ENCODE measurements around the gene ZBP1.

DNA sequence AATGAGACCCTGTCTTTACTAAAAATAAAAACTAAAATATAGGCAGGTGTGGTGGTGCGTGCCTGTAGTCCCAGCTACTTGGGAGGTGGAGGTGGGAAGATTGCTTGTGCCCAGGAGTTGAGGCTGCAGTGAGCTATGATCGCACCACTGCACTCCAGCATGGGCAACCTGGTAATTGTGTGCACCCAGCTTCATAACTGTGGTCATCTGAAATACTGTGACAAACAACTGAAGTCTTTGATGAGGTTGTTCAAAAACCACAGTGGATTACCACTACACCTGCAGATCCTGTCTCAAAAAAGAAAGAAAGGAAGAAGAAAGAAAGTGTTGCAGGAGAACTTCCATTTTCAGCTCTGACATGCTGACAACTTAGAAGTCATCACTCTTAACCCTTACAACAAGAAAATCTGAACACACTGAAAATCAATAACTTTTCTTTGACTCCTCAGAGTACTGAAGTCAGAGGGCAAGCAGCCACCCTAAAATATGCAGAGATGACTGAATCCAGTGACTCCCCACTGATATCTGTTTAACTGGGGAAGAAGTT, 13.8 kb upstream of the ZBP1 start:
- TF ChIP-seq, protein P1, sequence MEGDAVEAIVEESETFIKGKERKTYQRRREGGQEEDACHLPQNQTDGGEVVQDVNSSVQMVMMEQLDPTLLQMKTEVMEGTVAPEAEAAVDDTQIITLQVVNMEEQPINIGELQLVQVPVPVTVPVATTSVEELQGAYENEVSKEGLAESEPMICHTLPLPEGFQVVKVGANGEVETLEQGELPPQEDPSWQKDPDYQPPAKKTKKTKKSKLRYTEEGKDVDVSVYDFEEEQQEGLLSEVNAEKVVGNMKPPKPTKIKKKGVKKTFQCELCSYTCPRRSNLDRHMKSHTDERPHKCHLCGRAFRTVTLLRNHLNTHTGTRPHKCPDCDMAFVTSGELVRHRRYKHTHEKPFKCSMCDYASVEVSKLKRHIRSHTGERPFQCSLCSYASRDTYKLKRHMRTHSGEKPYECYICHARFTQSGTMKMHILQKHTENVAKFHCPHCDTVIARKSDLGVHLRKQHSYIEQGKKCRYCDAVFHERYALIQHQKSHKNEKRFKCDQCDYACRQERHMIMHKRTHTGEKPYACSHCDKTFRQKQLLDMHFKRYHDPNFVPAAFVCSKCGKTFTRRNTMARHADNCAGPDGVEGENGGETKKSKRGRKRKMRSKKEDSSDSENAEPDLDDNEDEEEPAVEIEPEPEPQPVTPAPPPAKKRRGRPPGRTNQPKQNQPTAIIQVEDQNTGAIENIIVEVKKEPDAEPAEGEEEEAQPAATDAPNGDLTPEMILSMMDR (IDR thresholded peaks at IDR 0.05 in 2 of 3, conservative IDR thresholded peaks at IDR 0.05 in 1 of 3; ENCODE audit: control insufficient read depth in 2 of 3, extremely low read depth in 1 of 3, insufficient read depth in 1 of 3, low read depth in 3 of 3, low read length in 3 of 3): no peak
- TF ChIP-seq CREB1 (IDR thresholded peaks at IDR 0.05; ENCODE audit: low read depth) (no peak), ZNF207 (IDR thresholded peaks at IDR 0.05; ENCODE audit: borderline replicate concordance) (no peak), POLR2A (IDR thresholded peaks at IDR 0.05; ENCODE audit: low read depth, low read length) (no peak), RFX5 (IDR thresholded peaks at IDR 0.05; ENCODE audit: low read depth, low read length) (no peak), NBN (IDR thresholded peaks at IDR 0.05) (no peak), NFYA (IDR thresholded peaks at IDR 0.05; ENCODE audit: borderline replicate concordance, low read depth, low read length) (no peak), YY1 (IDR thresholded peaks at IDR 0.05; ENCODE audit: low read depth, low read length) (no peak), EGR1 (IDR thresholded peaks at IDR 0.05; ENCODE audit: borderline replicate concordance in 1 of 2, low read depth in 2 of 2, low read length in 2 of 2) (no peak), EZH2 (IDR thresholded peaks at IDR 0.05; ENCODE audit: borderline replicate concordance, control insufficient read depth, low read depth, low read length) (no peak), TAF1 (IDR thresholded peaks at IDR 0.05; ENCODE audit: borderline replicate concordance, low read depth, low read length) (no peak), PAX8 (IDR thresholded peaks at IDR 0.05) (no peak)
- TF ChIP-seq, protein P2, sequence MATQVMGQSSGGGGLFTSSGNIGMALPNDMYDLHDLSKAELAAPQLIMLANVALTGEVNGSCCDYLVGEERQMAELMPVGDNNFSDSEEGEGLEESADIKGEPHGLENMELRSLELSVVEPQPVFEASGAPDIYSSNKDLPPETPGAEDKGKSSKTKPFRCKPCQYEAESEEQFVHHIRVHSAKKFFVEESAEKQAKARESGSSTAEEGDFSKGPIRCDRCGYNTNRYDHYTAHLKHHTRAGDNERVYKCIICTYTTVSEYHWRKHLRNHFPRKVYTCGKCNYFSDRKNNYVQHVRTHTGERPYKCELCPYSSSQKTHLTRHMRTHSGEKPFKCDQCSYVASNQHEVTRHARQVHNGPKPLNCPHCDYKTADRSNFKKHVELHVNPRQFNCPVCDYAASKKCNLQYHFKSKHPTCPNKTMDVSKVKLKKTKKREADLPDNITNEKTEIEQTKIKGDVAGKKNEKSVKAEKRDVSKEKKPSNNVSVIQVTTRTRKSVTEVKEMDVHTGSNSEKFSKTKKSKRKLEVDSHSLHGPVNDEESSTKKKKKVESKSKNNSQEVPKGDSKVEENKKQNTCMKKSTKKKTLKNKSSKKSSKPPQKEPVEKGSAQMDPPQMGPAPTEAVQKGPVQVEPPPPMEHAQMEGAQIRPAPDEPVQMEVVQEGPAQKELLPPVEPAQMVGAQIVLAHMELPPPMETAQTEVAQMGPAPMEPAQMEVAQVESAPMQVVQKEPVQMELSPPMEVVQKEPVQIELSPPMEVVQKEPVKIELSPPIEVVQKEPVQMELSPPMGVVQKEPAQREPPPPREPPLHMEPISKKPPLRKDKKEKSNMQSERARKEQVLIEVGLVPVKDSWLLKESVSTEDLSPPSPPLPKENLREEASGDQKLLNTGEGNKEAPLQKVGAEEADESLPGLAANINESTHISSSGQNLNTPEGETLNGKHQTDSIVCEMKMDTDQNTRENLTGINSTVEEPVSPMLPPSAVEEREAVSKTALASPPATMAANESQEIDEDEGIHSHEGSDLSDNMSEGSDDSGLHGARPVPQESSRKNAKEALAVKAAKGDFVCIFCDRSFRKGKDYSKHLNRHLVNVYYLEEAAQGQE (IDR thresholded peaks at IDR 0.05; ENCODE audit: low read depth, low read length): no peak
- TF ChIP-seq, protein P3, sequence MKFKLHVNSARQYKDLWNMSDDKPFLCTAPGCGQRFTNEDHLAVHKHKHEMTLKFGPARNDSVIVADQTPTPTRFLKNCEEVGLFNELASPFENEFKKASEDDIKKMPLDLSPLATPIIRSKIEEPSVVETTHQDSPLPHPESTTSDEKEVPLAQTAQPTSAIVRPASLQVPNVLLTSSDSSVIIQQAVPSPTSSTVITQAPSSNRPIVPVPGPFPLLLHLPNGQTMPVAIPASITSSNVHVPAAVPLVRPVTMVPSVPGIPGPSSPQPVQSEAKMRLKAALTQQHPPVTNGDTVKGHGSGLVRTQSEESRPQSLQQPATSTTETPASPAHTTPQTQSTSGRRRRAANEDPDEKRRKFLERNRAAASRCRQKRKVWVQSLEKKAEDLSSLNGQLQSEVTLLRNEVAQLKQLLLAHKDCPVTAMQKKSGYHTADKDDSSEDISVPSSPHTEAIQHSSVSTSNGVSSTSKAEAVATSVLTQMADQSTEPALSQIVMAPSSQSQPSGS (IDR thresholded peaks at IDR 0.05; ENCODE audit: low read length): no peak
